ENCODE data around the gene OPN1LW.
"Not testable (repeated sequence)": the region's sequence is repeated elsewhere in the genome, so short reads cannot be mapped to it uniquely, and the experiment has no call there.

The OPN1LW gene

GRCh38 chrX:154135458-154136229, 8.4 kb upstream of the OPN1LW start:
- peak; percentile 18 for DNase-seq

GRCh38 chrX:154136627-154137161, 7.3 kb upstream of the OPN1LW start:
- peak; percentile 71 for DNase-seq

GRCh38 chrX:154138857-154139256, 5.2 kb upstream of the OPN1LW start:
- no peak for DNase-seq

GRCh38 chrX:154140206-154140605, 3.8 kb upstream of the OPN1LW start:
- no peak for DNase-seq

- no peak for DNase-seq
Measured at GRCh38 chrX:154140742-154141141, 3.3 kb upstream of the OPN1LW start.

GRCh38 chrX:154142386-154142785, 1.7 kb upstream of the OPN1LW start:
- DNase-seq = no peak

GRCh38 chrX:154142950-154143745, 895 bp upstream of the OPN1LW start:
- DNase-seq = no peak

- not testable (repeated sequence) for DNase-seq
Measured at GRCh38 chrX:154151030-154151429, 7.0 kb downstream of the OPN1LW start.

GRCh38 chrX:154156221-154156620, 12.2 kb downstream of the OPN1LW start:
- DNase-seq = not testable (repeated sequence)

GRCh38 chrX:154157207-154157606, 13.2 kb downstream of the OPN1LW start:
- not testable (repeated sequence) for DNase-seq

- DNase-seq = not testable (repeated sequence)
Measured at GRCh38 chrX:154159345-154159744, 15.3 kb downstream of the OPN1LW start.

GRCh38 chrX:154164902-154165301, 20.9 kb downstream of the OPN1LW start:
- not testable (repeated sequence) for DNase-seq

GRCh38 chrX:154168384-154168783, 24.3 kb downstream of the OPN1LW start:
- not testable (repeated sequence) for DNase-seq

- not testable (repeated sequence) for DNase-seq
Measured at GRCh38 chrX:154172535-154172943, 28.5 kb downstream of the OPN1LW start.

- DNase-seq = not testable (repeated sequence)
Measured at GRCh38 chrX:154174356-154174755, 30.3 kb downstream of the OPN1LW start.

GRCh38 chrX:154182296-154182695, 38.3 kb downstream of the OPN1LW start, which contains the start of gene OPN1MW:
OPN1MW (plus strand) TSS chrX:154182596; CDS start chrX:154182678, 82 bp downstream.
- not testable (repeated sequence) for DNase-seq

- DNase-seq = not testable (repeated sequence)
Measured at GRCh38 chrX:154183794-154184193, 39.8 kb downstream of the OPN1LW start.

GRCh38 chrX:154192846-154193245, 48.8 kb downstream of the OPN1LW start:
- DNase-seq = not testable (repeated sequence)

GRCh38 chrX:154194316-154194715, 50.3 kb downstream of the OPN1LW start:
- not testable (repeated sequence) for DNase-seq

GRCh38 chrX:154196466-154196865, 52.4 kb downstream of the OPN1LW start:
- not testable (repeated sequence) for DNase-seq
